ENCODE results near the gene ATOH8. TPM values are rescaled to one million over a fixed set of nuclear protein-coding genes. Genes with fewer than 3 reads are reported as not detected.

Gene ATOH8
- polyA plus RNA-seq, 1 of the 3 experiments (the other 2 are of a cell fraction) = 5.6 TPM

DNA sequence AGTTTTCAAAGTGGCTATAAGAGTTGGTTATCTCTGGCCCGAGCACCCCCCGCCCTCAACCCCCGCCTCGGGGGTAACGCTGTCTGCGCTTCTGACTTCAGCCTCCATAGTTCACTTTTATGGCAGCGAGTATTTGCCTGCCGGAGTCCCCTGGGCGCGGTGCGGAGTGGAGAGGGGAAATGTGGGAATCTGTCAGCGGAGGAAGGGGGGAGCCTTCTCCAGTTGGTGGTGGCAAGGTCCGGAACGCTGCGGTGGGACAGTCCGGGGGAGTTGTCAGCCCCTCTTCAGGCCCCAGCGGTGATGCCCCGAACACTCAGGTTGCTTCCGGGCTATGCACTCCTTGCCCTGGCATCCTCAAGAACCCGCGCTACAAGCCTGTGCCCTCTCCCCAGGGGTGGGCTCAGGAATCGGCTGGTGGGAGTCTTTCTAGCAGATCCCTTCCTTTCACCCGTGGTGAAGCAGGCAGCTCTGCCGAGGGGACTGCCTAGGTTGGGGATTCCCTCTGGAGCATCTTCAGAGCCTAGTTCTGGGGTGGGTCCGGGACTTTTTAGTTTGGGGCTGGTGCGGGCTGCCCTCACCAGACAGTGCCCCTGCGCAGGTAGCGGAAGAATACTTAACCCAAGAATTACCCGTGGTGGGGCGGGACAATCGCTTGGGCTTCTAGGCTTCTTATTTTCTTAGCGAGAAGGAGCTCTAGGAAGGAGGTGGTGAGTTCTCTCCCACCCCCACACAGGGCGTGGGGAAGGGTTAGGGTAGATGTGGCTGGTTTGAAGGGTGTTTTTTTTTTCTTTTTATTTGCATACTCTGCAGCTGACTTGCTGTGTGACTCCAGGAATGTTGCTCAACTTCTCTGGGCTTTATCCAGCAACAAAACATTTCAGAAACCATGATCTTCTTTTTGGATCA is 1.6 kb downstream of the ATOH8 start (continued):
- TF ChIP-seq, protein P1, sequence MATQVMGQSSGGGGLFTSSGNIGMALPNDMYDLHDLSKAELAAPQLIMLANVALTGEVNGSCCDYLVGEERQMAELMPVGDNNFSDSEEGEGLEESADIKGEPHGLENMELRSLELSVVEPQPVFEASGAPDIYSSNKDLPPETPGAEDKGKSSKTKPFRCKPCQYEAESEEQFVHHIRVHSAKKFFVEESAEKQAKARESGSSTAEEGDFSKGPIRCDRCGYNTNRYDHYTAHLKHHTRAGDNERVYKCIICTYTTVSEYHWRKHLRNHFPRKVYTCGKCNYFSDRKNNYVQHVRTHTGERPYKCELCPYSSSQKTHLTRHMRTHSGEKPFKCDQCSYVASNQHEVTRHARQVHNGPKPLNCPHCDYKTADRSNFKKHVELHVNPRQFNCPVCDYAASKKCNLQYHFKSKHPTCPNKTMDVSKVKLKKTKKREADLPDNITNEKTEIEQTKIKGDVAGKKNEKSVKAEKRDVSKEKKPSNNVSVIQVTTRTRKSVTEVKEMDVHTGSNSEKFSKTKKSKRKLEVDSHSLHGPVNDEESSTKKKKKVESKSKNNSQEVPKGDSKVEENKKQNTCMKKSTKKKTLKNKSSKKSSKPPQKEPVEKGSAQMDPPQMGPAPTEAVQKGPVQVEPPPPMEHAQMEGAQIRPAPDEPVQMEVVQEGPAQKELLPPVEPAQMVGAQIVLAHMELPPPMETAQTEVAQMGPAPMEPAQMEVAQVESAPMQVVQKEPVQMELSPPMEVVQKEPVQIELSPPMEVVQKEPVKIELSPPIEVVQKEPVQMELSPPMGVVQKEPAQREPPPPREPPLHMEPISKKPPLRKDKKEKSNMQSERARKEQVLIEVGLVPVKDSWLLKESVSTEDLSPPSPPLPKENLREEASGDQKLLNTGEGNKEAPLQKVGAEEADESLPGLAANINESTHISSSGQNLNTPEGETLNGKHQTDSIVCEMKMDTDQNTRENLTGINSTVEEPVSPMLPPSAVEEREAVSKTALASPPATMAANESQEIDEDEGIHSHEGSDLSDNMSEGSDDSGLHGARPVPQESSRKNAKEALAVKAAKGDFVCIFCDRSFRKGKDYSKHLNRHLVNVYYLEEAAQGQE (IDR thresholded peaks at IDR 0.05; ENCODE audit: low read depth, low read length) = no peak
- no peak for TF ChIP-seq RXRA (IDR thresholded peaks at IDR 0.05; ENCODE audit: borderline replicate concordance, low read depth)
- TF ChIP-seq JUND (IDR thresholded peaks at IDR 0.05) = no peak
- TF ChIP-seq NFIC (IDR thresholded peaks at IDR 0.05; ENCODE audit: borderline replicate concordance) = no peak
- TF ChIP-seq, protein P2, sequence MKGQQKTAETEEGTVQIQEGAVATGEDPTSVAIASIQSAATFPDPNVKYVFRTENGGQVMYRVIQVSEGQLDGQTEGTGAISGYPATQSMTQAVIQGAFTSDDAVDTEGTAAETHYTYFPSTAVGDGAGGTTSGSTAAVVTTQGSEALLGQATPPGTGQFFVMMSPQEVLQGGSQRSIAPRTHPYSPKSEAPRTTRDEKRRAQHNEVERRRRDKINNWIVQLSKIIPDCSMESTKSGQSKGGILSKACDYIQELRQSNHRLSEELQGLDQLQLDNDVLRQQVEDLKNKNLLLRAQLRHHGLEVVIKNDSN (IDR thresholded peaks at IDR 0.05; ENCODE audit: borderline replicate concordance, low read depth) = no peak
- TF ChIP-seq GATA2 (CRISPR knock-in tag; IDR thresholded peaks at IDR 0.05) = no peak
- TF ChIP-seq RFX5 (IDR thresholded peaks at IDR 0.05; ENCODE audit: low read length) = no peak
- TF ChIP-seq ELF1 (IDR thresholded peaks at IDR 0.05) = no peak

GRCh38 chr2:85756195-85756594 is 2.4 kb downstream of the ATOH8 start:
- CTCF ChIA-PET = interaction anchor here (0.7 to 34.7 kb wide), 8 partner anchors 9 to 52 kb away, joined by 3 to 626 read pairs (median 6); no protein-coding TSS in a partner anchor

More at GRCh38 chr2:85756195-85756594, 2.4 kb downstream of the ATOH8 start:
- TF ChIP-seq SIN3A (IDR thresholded peaks at IDR 0.05; ENCODE audit: borderline replicate concordance, low read depth, low read length) = no peak
- TF ChIP-seq YY1 (IDR thresholded peaks at IDR 0.05; ENCODE audit: low read depth) = no peak
- TF ChIP-seq, protein P3, sequence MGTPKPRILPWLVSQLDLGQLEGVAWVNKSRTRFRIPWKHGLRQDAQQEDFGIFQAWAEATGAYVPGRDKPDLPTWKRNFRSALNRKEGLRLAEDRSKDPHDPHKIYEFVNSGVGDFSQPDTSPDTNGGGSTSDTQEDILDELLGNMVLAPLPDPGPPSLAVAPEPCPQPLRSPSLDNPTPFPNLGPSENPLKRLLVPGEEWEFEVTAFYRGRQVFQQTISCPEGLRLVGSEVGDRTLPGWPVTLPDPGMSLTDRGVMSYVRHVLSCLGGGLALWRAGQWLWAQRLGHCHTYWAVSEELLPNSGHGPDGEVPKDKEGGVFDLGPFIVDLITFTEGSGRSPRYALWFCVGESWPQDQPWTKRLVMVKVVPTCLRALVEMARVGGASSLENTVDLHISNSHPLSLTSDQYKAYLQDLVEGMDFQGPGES (IDR thresholded peaks at IDR 0.05; ENCODE audit: low read depth, low read length) = no peak
- no peak for TF ChIP-seq RCOR1 (IDR thresholded peaks at IDR 0.05; ENCODE audit: low read length)
- TF ChIP-seq FOSL2 (IDR thresholded peaks at IDR 0.05; ENCODE audit: borderline replicate concordance, low read depth) = no peak
- TF ChIP-seq TCF12 (IDR thresholded peaks at IDR 0.05) = no peak
- TF ChIP-seq, protein P4, sequence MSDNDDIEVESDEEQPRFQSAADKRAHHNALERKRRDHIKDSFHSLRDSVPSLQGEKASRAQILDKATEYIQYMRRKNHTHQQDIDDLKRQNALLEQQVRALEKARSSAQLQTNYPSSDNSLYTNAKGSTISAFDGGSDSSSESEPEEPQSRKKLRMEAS (IDR thresholded peaks at IDR 0.05; ENCODE audit: low read depth) = no peak
- no peak for TF ChIP-seq CHD2 (IDR thresholded peaks at IDR 0.05; ENCODE audit: low read length, partially characterized antibody)
- TF ChIP-seq USF2 (IDR thresholded peaks at IDR 0.05; ENCODE audit: borderline replicate concordance, low read depth, low read length) = no peak
- no peak for TF ChIP-seq FOXJ3 (CRISPR knock-in tag; IDR thresholded peaks at IDR 0.05)
- Histone ChIP-seq H3K27ac (ENCODE audit: low read depth in 2 of 2, low read length in 1 of 2) (no peak overlapping the region), H3K9ac (peak overlapping the region; percentile 63; the same call in 1 of the 2 replicates), H3K4me2 (peak overlapping the region; percentile 98), H3K27me3 (ENCODE audit: insufficient read depth) (no peaks in the 10 kb centered on the region), H3K79me2 (ENCODE audit: insufficient read depth) (peaks cover 67% of the 10 kb centered on the region), H2AFZ (ENCODE audit: low read depth) (no peak overlapping the region), H4K20me1 (ENCODE audit: insufficient read depth) (peaks cover 53% of the 10 kb centered on the region), H3K9me2 (no peaks in the 10 kb centered on the region), H3F3A (replicated peaks; ENCODE audit: insufficient read depth) (peaks cover 13% of the 10 kb centered on the region), H3K4me3 (ENCODE audit: low read depth in 2 of 2, low read length in 1 of 2) (peak overlapping the region; percentile 7 to 79; a peak in 3 of 4 replicates), H3K9me3 (no peaks in the 10 kb centered on the region), H3K36me3 (replicated peaks in 1 of 2; ENCODE audit: control insufficient read depth in 1 of 2, insufficient read depth in 2 of 2, low read length in 1 of 2) (peaks cover 0 to 4% of the 10 kb centered on the region in 2 experiments), H3K4me1 (ENCODE audit: control insufficient read depth in 1 of 2, insufficient read depth in 2 of 2, low read depth in 1 of 2, low read length in 1 of 2) (peaks cover 6 to 31% of the 10 kb centered on the region in 2 experiments; a peak in 2 of 4 replicates)
- WGBS (ENCODE audit: low lambda C conversion rate) = 83% methylated on average over 1 of the region's 6 CpGs
- no peak for DNase-seq
- POLR2A ChIA-PET = interaction anchor here (0.8 kb wide), 1 partner anchor 150 kb away, joined by 3 read pairs; no protein-coding TSS in a partner anchor

Data from SK-N-SH (cell line).